Neural cell (in vitro differentiated cells): ENCODE results near the gene SLC9A1.

ENCODE experiments used
- CTCF ChIP-seq: fragments of 450-650 bp; IDR thresholded peaks from 2 replicates; pipeline ENCODE4 v1.5.1; 2014; ENCODE audit warnings: antibody characterized with exemption, mild to moderate bottlenecking, moderate library complexity; ENCODE audit not compliant: poor library complexity, severe bottlenecking
- EZH2 ChIP-seq: fragments of 200-600, 300-800 bp; shearing (Covaris generic), sonication (generic); IDR thresholded peaks from 2 replicates; pipeline ENCODE4 v1.6.1; 2014; ENCODE audit warnings: antibody characterized with exemption, low read length, borderline replicate concordance, mild to moderate bottlenecking; ENCODE audit not compliant: insufficient read depth, poor library complexity, severe bottlenecking
- RAD21 ChIP-seq: fragments of 450-650 bp; conservative IDR thresholded peaks from 2 replicates; pipeline ENCODE4 v1.6.1; 2014; ENCODE audit warnings: antibody characterized with exemption, mild to moderate bottlenecking, moderate library complexity
- REST ChIP-seq: IDR thresholded peaks from 2 replicates; pipeline ENCODE4 v1.6.1; 2012; ENCODE audit warnings: borderline replicate concordance
- SMC3 ChIP-seq: fragments of 450-650 bp; conservative IDR thresholded peaks from 2 replicates; pipeline ENCODE4 v1.6.1; 2014; ENCODE audit warnings: antibody characterized with exemption, mild to moderate bottlenecking, moderate library complexity; ENCODE audit not compliant: poor library complexity

GRCh38 chr1:27065999-27066630 is 88.8 kb downstream of the SLC9A1 start:
- TF ChIP-seq EZH2 (no peak), CTCF (no peak), RAD21 (no peak), REST (no peak), SMC3 (no peak)
